Activated CD4-positive, alpha-beta memory T cell treated with anti-CD3 and anti-CD28 coated beads, Interleukin-2, amount 10 ng/mL, durations not matched to agents 7 days and 5 days (primary cell): ENCODE results near the gene THUMPD3. TPM values are rescaled to one million over a fixed set of nuclear protein-coding genes. Genes with fewer than 3 reads are reported as not detected.

Source experiments
- CTCF ChIA-PET: fragments of 350-600 bp; sonication (Branson Sonifier 250); formaldehyde crosslinking; loops from one replicate; lab custom pipeline; 2021; ENCODE audit warnings: antibody characterized with exemption, inconsistent platforms; lab: Charles Lee
- POLR2A ChIA-PET: fragments of 350-600 bp; sonication (Branson Sonifier 250); formaldehyde crosslinking; loops from one replicate; lab custom pipeline; 2021; ENCODE audit warnings: antibody characterized with exemption; lab: Charles Lee
- DNase-seq: peaks from one replicate; pipeline ENCODE4 v3.0.0-alpha.2; 2020
- H3K27ac Mint-ChIP-seq: one replicate; pipeline ENCODE4 v1.8.0; 2021; ENCODE audit warnings: mild to moderate bottlenecking, mixed read lengths
- H3K27me3 Mint-ChIP-seq: one replicate; pipeline ENCODE4 v1.8.0; 2021; ENCODE audit warnings: mixed read lengths
- H3K36me3 Mint-ChIP-seq: one replicate; pipeline ENCODE4 v1.8.0; 2021; ENCODE audit warnings: low read depth, mixed read lengths
- H3K4me1 Mint-ChIP-seq: one replicate; pipeline ENCODE4 v1.8.0; 2021; ENCODE audit warnings: mixed read lengths
- H3K4me3 Mint-ChIP-seq: one replicate; pipeline ENCODE4 v1.8.0; 2021; ENCODE audit warnings: mild to moderate bottlenecking, mixed read lengths
- H3K9me3 Mint-ChIP-seq: one replicate; pipeline ENCODE4 v1.8.0; 2021; ENCODE audit warnings: mixed read lengths
- total RNA-seq, 2 experiments: library from RNA; stranded (reverse); gene quantifications; one replicate each; pipeline ENCODE4 v1.2.3, GENCODE V29; 2021

Gene THUMPD3
- total RNA-seq, 2 experiments from 2014 or later: 44.3 to 47.2 TPM

DNA sequence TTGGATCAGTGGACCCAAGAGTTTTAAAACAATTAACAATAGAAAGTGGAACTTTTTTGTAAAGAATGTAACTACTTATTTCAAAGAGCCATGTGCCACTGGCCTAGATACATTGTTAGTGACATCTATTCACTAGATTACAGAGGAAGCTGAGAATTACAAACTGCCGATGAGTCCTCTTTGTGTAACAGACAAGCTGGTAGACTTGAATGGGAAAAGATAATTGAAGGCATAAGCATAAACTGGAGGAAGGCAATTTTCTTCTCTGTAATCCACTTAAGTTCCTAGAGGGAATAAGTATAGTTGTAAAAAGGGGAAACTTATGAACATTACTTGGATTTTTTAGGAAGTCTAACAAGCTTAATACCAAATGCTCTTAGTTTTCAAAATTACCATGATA, 15.1 kb downstream of the THUMPD3 start:
- ChIA-PET CTCF (interaction anchor here (0.6 to 1.8 kb wide), 4 partner anchors 8 to 25 kb away, joined by 3 to 4 read pairs (median 3); no protein-coding TSS in a partner anchor), POLR2A (interaction anchor here (1.1 to 5.2 kb wide), 6 partner anchors 10 to 74 kb away, joined by 3 to 45 read pairs (median 8); partner anchors contain the start of genes SETD5 and THUMPD3)
- Mint-ChIP-seq H3K4me3 (no peak overlapping the region), H3K4me1 (peaks cover 13% of the 10 kb centered on the region), H3K27me3 (no peaks in the 10 kb centered on the region), H3K9me3 (no peaks in the 10 kb centered on the region), H3K27ac (no peak overlapping the region), H3K36me3 (peaks cover 74% of the 10 kb centered on the region)
- no peak for DNase-seq

DNA sequence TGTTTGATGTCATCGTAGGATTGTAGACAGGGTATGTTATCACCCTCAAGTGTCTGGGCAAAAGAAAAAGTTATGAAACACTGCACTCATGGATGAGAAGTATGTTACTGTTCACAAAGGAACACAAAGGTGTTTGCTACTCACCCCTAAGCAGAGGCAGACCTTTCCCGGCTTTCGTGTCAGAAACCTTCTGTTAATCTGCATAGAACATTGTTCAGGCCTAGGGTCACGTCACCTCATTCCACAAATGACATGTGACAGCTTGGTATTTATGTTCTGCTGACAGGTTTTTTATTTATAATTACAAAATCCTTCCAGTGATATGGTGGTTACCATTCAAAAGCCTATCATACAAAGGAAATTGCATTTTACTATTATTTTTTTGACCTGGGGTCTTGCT, 16.5 kb downstream of the THUMPD3 start:
- H3K27ac Mint-ChIP-seq: no peak overlapping the region
- ChIA-PET POLR2A (interaction anchor here (1.1 to 5.2 kb wide), 3 partner anchors 16 to 20 kb away, joined by 3 to 45 read pairs (median 18); partner anchors contain the start of genes SETD5 and THUMPD3), CTCF (interaction anchor here (1.1 kb wide), 1 partner anchor 26 kb away, joined by 3 read pairs; no protein-coding TSS in a partner anchor)
- H3K9me3 Mint-ChIP-seq: no peaks in the 10 kb centered on the region
- H3K4me3 Mint-ChIP-seq: no peak overlapping the region
- H3K4me1 Mint-ChIP-seq: peaks cover 4% of the 10 kb centered on the region
- DNase-seq: no peak
- no peaks in the 10 kb centered on the region for H3K27me3 Mint-ChIP-seq
- H3K36me3 Mint-ChIP-seq: peaks cover 77% of the 10 kb centered on the region

DNA sequence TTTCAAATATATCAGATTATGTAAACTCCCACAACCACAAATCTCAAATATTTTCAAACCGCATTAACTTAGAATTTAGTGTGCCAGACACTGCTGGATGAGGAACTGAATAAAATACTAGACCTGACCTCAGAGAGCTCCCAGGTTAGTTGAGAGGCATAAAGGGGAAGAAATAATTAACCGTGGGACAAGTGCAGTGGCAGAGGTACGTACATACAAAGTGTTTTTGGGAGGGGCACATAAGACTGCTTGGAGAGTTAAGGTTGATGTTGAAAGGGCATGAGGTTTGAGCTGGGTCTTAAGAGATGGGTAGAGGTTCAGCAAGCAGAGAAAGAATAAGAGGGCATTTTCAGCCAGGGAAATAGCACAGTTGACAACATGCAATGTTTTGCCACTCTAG, 17.2 kb downstream of the THUMPD3 start:
- Mint-ChIP-seq H3K4me3 (no peak overlapping the region), H3K36me3 (peaks cover 77% of the 10 kb centered on the region), H3K27me3 (no peaks in the 10 kb centered on the region), H3K27ac (no peak overlapping the region), H3K4me1 (peaks cover 4% of the 10 kb centered on the region), H3K9me3 (no peaks in the 10 kb centered on the region)
- DNase-seq: no peak
- ChIA-PET POLR2A (interaction anchor here (5.2 kb wide), 1 partner anchor 16 kb away, joined by 45 read pairs; the partner anchor contains the start of gene SETD5), CTCF (interaction anchor here (1.1 kb wide), 1 partner anchor 27 kb away, joined by 3 read pairs; no protein-coding TSS in a partner anchor)

DNA sequence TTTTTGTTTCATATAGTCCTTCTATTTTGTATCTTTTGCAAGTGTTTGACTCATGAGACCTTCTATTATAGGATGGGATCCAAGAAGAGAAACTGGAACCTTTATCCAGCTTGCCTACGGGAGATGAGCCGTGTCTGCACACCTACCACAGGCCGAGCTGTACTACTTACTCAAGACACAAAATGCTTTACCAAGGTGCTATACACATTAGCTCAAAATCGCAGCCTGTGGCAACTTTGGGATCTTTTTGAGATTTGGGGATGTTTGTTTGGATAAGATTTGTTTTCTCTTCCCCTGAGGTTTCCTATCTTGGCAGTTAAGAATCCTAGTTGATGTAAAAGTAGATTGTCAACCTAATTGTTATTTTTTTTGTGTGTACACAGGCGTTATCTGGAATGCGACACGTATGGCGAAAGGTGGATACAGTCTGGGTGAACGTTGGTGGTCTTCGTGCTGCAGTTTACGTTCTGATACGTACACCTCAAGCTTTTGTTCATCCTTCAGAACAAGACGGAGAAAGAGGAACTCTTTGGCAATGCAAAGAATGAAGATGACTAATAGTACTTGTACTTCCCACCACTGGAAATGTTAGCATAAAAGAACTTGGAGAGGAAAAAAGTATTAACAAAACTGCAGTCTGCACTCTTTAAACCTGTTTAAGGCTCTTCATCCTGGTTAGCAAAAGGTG, 21.4 kb downstream of the THUMPD3 start:
- Mint-ChIP-seq H3K27me3 (no peaks in the 10 kb centered on the region), H3K9me3 (no peaks in the 10 kb centered on the region), H3K4me3 (no peak overlapping the region), H3K27ac (no peak overlapping the region), H3K36me3 (peaks cover 81% of the 10 kb centered on the region), H3K4me1 (peaks cover 5% of the 10 kb centered on the region)
- ChIA-PET POLR2A (interaction anchor here (1.0 to 3.2 kb wide), 5 partner anchors 12 to 70 kb away, joined by 4 to 33 read pairs (median 6); partner anchors contain the start of genes SETD5 and THUMPD3), CTCF (interaction anchor here (0.6 to 1.3 kb wide), 2 partner anchors 22 to 31 kb away, joined by 3 read pairs; no protein-coding TSS in a partner anchor)
- no peak for DNase-seq

DNA sequence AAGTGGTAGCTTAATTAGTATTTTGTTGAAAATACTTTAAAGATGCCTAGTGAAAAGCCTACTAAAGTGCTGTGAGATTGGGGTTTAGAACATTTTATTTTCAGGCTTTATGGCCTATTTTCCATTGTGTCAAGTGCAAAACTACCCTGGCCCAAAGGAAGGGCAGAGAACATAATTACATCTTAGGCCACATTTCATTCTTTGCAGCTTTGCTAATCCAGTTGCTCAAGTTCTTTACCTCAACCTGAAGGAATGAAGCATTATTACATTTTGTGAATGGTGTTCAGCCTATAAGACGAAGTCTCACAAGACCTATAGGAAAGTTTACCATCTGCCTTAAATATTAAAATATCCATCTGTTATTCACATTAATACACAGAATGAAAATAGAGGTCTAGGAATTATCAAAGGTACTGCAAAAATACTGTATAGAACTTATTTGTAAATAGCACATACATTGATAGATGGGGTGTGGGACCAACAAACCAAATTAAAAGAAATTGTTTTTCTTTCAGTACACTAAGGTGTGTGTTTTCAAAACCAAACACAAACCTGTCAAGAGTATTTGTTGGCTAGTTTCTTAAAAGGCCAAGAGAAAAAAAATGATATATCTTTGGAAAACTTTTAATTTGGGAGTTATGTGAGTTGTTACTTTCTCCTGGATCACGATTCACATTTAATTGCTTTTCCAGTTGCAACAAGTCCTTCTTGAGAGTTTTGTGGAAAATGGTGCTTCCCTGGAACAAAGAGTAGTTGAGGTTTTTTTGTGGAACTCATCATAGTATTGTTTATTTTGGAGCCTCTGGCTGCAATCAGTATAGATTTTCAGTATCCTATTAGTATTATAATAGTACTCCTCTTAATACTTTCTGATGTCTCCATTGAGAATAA, 22.6 kb downstream of the THUMPD3 start:
- Mint-ChIP-seq H3K9me3 (no peaks in the 10 kb centered on the region), H3K4me3 (no peak overlapping the region), H3K4me1 (peaks cover 9% of the 10 kb centered on the region), H3K27ac (no peak overlapping the region), H3K36me3 (peaks cover 82% of the 10 kb centered on the region), H3K27me3 (no peaks in the 10 kb centered on the region)
- no peak for DNase-seq
- ChIA-PET POLR2A (interaction anchor here (1.0 to 3.2 kb wide), 5 partner anchors 10 to 69 kb away, joined by 4 to 33 read pairs (median 18); partner anchors contain the start of genes SETD5 and THUMPD3), CTCF (interaction anchor here (0.7 to 1.3 kb wide), 4 partner anchors 8 to 407 kb away, joined by 3 to 4 read pairs (median 3); partner anchors contain the start of gene ARPC4)

DNA sequence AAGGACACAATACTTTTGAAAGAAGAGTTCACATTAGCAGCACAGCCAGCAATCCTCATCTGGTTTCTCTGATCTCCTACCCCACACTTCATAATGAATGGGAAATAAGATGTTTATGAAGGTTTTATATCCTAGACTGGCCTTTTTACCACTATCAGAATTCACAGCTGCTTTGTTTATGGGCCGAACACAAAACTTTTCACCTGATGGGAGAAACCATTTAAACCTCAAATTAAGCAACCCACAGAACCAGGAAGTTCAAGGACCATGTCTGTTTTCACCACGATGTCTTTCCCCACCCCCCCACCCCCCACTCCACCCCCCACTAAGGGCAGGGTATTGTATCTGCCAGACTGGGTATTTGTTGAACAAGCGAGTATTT, 23.2 kb downstream of the THUMPD3 start:
- H3K27me3 Mint-ChIP-seq: no peaks in the 10 kb centered on the region
- no peak overlapping the region for H3K4me3 Mint-ChIP-seq
- H3K36me3 Mint-ChIP-seq: peaks cover 86% of the 10 kb centered on the region
- DNase-seq: no peak
- ChIA-PET CTCF (interaction anchor here (0.7 to 1.0 kb wide), 3 partner anchors 8 to 407 kb away, joined by 3 to 4 read pairs (median 3); partner anchors contain the start of gene ARPC4), POLR2A (interaction anchor here (1.2 to 1.4 kb wide), 2 partner anchors 10 to 23 kb away, joined by 8 to 18 read pairs; partner anchors contain the start of gene THUMPD3)
- H3K4me1 Mint-ChIP-seq: peaks cover 14% of the 10 kb centered on the region
- H3K27ac Mint-ChIP-seq: no peak overlapping the region
- no peaks in the 10 kb centered on the region for H3K9me3 Mint-ChIP-seq

DNA sequence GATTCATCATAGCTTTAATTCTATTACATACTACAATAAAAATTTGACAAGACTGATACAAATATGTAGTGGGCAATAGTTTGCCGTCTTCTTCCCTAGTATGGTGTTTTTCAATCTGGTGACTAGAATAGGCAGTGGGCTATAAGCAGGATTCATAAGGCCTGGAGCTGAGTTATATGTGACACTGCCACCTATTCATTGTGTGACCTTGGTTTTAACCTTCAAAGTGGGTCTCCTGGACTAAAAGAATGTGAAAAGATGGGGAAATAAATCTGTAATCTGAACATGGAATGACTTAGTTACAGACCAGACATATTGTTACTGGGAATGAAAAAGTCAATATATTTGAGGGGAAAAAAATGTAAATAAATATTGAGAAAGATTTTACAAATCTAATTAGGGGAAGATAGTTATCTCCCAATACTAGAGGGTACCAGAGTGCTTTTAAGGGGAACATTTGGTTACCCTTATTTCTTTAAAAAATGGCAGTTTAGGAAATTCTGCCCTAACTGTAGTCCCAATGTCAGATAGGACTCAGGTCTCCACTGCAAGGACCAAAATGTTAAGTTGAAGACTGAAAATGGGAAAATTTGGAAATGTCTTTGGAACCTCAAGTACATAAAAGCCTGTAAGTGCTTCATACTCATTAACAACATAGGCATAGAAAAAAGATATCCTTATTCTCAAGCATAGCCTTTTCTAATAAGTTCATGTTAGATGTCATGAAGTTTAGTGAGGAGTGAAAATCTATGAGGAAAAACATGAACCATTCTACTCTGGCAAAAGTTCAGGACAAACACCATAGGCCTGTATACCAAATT, 23.9 kb downstream of the THUMPD3 start:
- no peak for DNase-seq
- ChIA-PET POLR2A (interaction anchor here (1.2 to 1.4 kb wide), 2 partner anchors 9 to 24 kb away, joined by 8 to 18 read pairs; partner anchors contain the start of gene THUMPD3), CTCF (interaction anchor here (0.7 to 1.0 kb wide), 3 partner anchors 9 to 406 kb away, joined by 3 to 4 read pairs (median 3); partner anchors contain the start of gene ARPC4)
- peaks cover 17% of the 10 kb centered on the region for H3K4me1 Mint-ChIP-seq
- H3K27ac Mint-ChIP-seq: peak overlapping the region; percentile 2
- H3K27me3 Mint-ChIP-seq: no peaks in the 10 kb centered on the region
- no peak overlapping the region for H3K4me3 Mint-ChIP-seq
- H3K36me3 Mint-ChIP-seq: peaks cover 89% of the 10 kb centered on the region
- no peaks in the 10 kb centered on the region for H3K9me3 Mint-ChIP-seq

DNA sequence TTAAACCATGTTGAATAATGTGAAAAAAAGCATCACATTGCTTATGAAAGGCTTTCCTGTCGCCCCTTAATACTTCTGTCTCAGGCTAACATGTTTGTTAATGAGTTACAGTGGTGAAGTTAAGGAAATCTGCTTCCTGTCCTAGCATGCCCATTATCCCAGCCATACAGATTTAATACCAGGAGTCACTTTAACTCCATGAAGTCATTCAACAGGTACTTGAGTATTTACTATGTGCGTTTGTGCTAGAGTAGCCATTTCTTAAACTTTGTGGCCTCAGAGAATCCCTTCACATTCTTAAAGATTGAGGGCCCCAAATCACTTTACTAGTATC, 24.4 kb downstream of the THUMPD3 start:
- H3K27ac Mint-ChIP-seq: peak overlapping the region; percentile 24

DNA sequence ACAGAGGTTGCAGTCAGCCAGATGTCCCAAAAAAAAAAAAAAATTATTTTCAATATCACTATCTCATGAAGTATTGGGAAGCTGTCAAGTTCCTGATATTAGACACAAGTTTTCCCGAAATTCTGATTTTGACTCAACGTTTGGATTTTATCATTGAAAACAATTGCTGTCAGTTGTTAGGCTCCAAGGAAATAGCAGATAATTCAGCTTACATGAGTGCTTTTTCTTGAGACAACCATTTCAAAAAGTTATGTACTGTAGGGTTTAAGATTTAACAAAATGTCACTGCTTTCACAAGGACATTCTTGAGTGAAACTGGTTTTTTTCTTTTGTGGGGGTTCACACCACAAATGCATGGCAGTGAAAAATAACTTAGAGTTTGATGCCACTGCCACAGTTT, 25.3 kb downstream of the THUMPD3 start:
- H3K27me3 Mint-ChIP-seq: no peaks in the 10 kb centered on the region
- H3K4me3 Mint-ChIP-seq: no peak overlapping the region
- ChIA-PET POLR2A (interaction anchor here (0.8 to 1.3 kb wide), 5 partner anchors 8 to 42 kb away, joined by 3 to 5 read pairs (median 3); partner anchors contain the start of gene THUMPD3), CTCF (no interaction called here)
- H3K9me3 Mint-ChIP-seq: no peaks in the 10 kb centered on the region
- DNase-seq: no peak
- H3K4me1 Mint-ChIP-seq: peaks cover 31% of the 10 kb centered on the region
- H3K27ac Mint-ChIP-seq: no peak overlapping the region
- peaks cover 93% of the 10 kb centered on the region for H3K36me3 Mint-ChIP-seq

More for the DNA sequence above, 24.4 kb downstream of the THUMPD3 start:
- ChIA-PET CTCF (no interaction called here), POLR2A (no interaction called here)
- Mint-ChIP-seq H3K4me1 (peaks cover 23% of the 10 kb centered on the region), H3K9me3 (no peaks in the 10 kb centered on the region), H3K27me3 (no peaks in the 10 kb centered on the region), H3K36me3 (peaks cover 93% of the 10 kb centered on the region), H3K4me3 (no peak overlapping the region)
- DNase-seq: no peak

DNA sequence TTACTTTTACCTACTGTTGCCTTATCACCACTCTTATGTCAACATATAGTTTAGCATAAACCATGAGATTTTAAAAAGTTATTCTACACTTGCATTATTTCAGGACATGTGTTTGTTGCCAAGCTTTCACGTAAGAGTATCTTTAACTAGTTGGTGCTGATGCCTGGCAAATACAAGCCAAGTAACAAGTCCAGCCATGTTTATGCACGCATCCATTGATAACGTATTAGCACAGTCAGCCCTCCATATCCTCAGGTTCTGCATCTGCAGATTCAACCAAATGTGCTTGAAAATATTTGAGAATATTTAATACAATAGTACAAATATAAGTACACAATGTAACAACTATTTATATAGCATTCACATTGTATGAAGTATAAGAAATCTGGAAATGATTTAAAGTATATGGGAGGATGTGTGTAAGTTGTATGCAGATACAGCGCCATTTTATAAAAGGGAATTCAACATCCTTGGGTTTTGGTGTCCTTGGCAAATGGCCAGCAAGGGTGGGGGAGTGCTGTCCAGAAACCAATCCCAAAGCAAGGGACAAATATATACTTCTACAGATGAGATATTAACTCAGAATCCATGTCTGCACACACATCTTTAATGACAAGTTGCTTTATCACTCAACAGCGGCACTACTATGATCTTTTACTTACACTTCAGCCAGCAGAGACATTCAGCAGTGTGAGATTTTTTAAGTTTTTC, 25.9 kb downstream of the THUMPD3 start:
- Mint-ChIP-seq H3K27ac (no peak overlapping the region), H3K4me1 (peaks cover 35% of the 10 kb centered on the region), H3K9me3 (no peaks in the 10 kb centered on the region), H3K36me3 (peaks cover 92% of the 10 kb centered on the region), H3K27me3 (no peaks in the 10 kb centered on the region), H3K4me3 (no peak overlapping the region)
- ChIA-PET CTCF (no interaction called here), POLR2A (interaction anchor here (0.6 to 1.3 kb wide), 9 partner anchors 8 to 315 kb away, joined by 3 to 5 read pairs (median 4); partner anchors contain the start of genes SETD5 and THUMPD3)
- no peak for DNase-seq

DNA sequence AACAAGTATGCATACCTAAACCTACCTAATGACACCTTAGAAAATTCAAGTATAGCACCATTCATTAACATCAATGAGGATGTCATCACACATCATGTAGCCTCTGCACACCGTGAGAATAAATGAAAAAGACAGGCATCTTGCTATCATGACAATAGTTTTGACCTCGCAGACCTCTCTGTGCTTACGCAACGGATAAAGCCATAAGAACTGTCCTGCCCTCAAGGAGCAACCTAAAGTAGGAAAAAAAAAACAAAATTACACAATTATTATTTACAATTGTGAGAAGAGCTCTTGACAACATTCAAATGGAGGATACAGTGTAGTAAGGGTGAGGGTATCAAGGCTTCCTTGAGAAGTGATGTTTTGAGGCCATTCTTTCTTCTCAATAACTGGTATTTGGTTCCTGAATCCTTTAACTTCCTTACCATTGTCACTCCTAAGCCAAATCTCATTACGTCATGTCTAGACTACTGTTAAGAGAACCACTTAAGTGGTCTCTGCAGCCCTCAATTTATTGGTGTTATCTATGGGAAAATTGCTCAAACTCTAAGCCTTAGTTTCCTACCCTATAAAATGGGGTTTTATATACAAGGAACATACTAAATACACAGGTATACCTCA, 27.5 kb downstream of the THUMPD3 start:
- CTCF ChIA-PET: no interaction called here
- Mint-ChIP-seq H3K9me3 (no peaks in the 10 kb centered on the region), H3K36me3 (peaks cover 93% of the 10 kb centered on the region), H3K4me3 (no peak overlapping the region), H3K4me1 (peaks cover 52% of the 10 kb centered on the region), H3K27ac (no peak overlapping the region), H3K27me3 (no peaks in the 10 kb centered on the region)
- DNase-seq: no peak
- POLR2A ChIA-PET: interaction anchor here (10.7 kb wide), 1 partner anchor 27 kb away, joined by 257 read pairs; the partner anchor contains the start of gene THUMPD3
